ENCODE results near the gene HTN3. TPM values are rescaled to one million over a fixed set of nuclear protein-coding genes. Genes with fewer than 3 reads are reported as not detected.

Gene HTN3
- not detected in 2 replicates for total RNA-seq

GRCh38 chr4:70028159-70028558 is at the start of gene HTN3:
TSS of gene HTN3 (plus strand) at chr4:70028459. CDS start at chr4:70030741, 2,282 bp downstream.

GRCh38 chr4:69995526-69996016 is 32.7 kb upstream of the HTN3 start, which contains the start of gene STATH:
TSS of gene STATH (plus strand) at chr4:69995966. CDS start at chr4:69998438, 2,472 bp downstream.

GRCh38 chr4:70050138-70050537 is 21.9 kb downstream of the HTN3 start, which contains the start of gene HTN1:
TSS of gene HTN1 (plus strand) at chr4:70050438. CDS start at chr4:70053077, 2,639 bp downstream.

Other genes with a start within 250 kb of the HTN3 start
- 3.2 and 3.7 TPM in 2 replicates for gene SULT1E1, start 168.3 kb upstream of the HTN3 start, total RNA-seq
- not detected in 2 replicates for gene CSN1S1, start 97.4 kb upstream of the HTN3 start, total RNA-seq
- not detected in 2 replicates for gene CSN2, start 62.7 kb upstream of the HTN3 start, total RNA-seq
- not detected in 2 replicates for gene STATH, start 32.5 kb upstream of the HTN3 start, total RNA-seq
- not detected in 2 replicates for gene HTN1, start 22.0 kb downstream of the HTN3 start, total RNA-seq
- not detected in 2 replicates for gene PRR27, start 125.8 kb downstream of the HTN3 start, total RNA-seq
- gene ODAM, start 167.3 kb downstream of the HTN3 start, total RNA-seq: not detected in 2 replicates
- gene FDCSP, start 197.7 kb downstream of the HTN3 start, total RNA-seq: not detected in 2 replicates
- not detected in 2 replicates for gene CSN3, start 214.1 kb downstream of the HTN3 start, total RNA-seq

Data from myometrial cell (primary cell).